ENCODE data around the gene AHI1.
"Not testable (repeated sequence)": the region's sequence is repeated elsewhere in the genome, so short reads cannot be mapped to it uniquely, and the experiment has no call there.

The AHI1 gene

DNA sequence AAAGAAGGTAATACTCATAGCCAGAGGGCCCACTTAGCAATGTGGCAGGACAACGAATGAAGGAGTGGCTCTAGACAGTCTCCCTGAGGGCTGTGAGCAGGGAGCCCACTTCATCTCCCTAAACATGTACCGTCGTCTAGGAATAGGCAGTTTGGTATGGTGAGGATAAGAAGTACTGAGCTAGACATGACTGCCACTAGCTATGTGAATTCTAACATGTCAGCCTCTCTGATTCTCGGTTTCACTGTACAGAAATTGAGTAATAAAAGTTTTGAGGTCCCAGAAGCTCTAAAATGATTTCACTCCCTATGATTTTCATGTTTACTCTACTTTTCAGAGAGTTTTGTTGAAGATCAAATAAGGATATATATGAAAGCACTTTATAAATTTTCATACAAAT is 107.1 kb downstream of the AHI1 start:
- no peak for DNase-seq (ENCODE audit: low spot score)

GRCh38 chr6:135385299-135385698 is 112.2 kb downstream of the AHI1 start:
- DNase-seq (ENCODE audit: low spot score): no peak

- no peak for DNase-seq (ENCODE audit: low spot score)
Observed at GRCh38 chr6:135383766-135384165, 113.8 kb downstream of the AHI1 start.

DNA sequence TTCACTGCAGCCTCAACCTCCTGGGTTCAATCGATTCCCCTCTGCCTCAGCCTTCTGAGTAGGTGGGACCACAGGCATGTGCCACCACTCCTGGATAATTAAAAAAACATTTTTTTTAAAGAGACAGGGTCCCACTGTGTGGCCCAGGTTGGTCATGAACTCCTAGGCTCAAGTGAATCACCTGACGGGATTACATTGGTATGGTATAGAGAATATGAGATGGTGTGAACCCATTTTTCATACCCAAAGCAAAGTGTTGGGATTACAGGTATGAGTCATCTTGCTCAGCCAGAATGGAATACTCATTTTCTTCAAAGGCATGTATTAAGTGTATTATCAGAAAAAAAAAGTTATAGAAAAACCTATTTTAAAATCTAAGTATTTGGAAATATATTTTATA is 114.2 kb downstream of the AHI1 start:
- no peak for DNase-seq (ENCODE audit: low spot score)

DNA sequence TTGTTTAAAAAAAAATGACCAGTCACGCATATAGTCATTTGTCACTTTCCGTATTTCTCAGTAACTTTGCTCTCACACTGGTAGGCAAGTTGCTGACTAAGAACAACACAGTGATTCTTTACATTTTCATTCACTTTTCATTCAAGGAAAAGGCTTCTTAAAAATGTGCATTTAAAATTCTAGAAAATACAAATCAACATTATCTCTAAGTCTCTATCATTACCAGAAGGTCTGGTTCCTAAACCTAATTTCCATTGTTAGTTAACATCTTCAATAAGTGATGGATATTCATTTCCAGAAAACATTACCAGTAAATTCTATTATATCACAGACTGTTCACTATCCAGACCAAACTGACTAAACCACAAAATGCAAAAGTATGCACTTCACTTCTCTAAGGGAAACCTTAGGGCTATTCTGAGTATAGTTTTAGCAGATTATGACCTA is 115.3 kb downstream of the AHI1 start:
- DNase-seq (ENCODE audit: low spot score): no peak

DNA sequence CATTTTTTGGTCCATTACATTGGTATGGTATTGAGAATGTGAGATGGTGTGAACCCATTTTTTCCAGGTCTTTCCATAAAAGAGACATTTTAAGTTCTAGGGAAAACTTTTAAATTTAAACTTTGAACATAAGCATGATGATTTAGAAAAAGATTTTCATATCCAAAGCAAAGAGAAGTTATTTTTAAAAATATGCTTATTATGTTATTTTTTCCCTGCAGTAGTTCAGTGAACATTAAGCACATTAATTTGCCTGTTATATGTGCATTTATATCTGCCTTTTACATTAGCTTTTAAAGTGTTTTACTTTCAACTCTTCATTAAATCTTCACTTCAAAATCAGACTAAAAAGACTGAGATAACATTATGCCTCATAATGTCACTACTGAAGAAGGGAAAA is 116.7 kb downstream of the AHI1 start:
- no peak for DNase-seq (ENCODE audit: low spot score)

DNA sequence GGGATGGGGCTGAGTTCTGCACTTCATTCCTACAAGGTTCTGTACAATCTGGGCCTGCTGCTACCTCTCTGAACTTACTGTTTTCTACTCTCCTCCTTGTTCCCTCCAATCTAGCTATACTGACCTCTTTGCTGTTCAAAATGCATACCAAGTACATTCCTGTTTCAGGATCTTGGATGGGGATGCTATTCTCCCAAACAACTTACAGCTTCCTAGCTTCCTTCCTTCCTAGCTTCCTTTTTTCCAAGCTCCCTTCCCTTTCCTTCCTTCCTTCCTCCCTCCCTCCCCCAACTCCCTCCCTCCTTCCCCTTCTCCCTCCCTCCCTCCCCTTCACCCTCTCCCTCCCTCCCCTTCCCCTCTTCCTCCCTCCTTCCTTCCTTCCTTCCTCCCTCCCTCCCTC is 117.9 kb downstream of the AHI1 start:
- no peak for DNase-seq (ENCODE audit: low spot score)

DNA sequence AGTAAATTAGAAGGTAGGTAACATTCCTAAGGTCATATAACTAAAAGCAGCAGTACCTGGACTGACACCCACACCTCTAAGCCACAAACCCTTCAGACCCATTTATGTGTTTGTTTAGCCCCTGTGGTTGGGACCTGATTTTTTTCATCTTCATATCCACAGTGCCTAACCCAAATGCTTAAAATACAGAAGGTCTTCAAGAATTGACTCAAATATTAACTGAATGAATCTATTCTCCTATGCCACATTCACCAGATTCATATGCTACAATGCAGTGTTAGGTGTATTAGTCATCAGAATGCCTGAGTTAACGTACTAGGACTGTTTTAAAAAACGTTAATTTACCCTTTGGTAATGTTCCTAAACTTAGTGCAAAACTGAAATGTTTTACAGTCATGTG is 124.8 kb downstream of the AHI1 start:
- no peak for DNase-seq (ENCODE audit: low spot score)

- not testable (repeated sequence) for DNase-seq (ENCODE audit: low spot score)
Observed at GRCh38 chr6:135363622-135364021, 133.9 kb downstream of the AHI1 start.

DNA sequence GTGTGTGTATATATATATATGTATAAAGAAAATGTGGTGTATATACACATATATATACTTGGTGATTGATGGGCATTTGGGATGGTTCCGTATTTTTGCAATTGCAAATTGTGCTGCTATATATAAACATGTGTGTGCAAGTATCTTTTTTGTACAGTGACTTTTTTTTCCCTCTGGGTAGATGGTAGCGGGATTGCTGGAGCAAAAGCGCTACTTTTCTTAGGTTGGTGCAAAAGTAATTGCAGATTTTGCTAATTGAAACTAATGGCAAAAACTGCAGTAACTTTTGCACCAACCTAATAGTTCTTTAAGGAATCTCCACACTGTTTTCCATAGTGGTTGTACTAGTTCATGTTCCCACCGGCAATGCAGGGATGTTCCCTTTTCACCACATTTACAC is 135.4 kb downstream of the AHI1 start:
- no peak for DNase-seq (ENCODE audit: low spot score)

GRCh38 chr6:135360222-135360621 is 137.3 kb downstream of the AHI1 start:
- DNase-seq (ENCODE audit: low spot score): no peak

DNA sequence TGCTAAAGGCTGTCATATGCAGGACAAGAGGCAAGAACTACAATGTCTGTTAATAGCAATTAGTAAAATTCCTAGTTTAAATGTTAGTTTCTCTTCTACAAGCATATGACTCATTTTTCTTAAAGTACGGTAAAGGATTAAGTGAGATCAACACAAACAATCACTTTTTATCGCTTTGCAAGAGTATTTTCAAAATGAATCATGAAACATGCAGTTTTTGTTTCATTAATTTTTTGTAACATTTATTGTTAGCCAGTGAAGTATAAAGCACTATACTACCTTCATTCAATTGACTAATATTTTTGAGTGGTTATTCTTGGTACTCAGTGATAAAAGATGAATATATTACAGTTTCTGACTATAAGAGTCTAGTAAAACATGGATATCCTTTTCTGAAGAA is 138.6 kb downstream of the AHI1 start:
- DNase-seq (ENCODE audit: low spot score): no peak

- DNase-seq (ENCODE audit: low spot score): no peak
Observed at GRCh38 chr6:135358251-135358821, 139.2 kb downstream of the AHI1 start.

GRCh38 chr6:135354407-135354806 is 143.1 kb downstream of the AHI1 start:
- no peak for DNase-seq (ENCODE audit: low spot score)

GRCh38 chr6:135353113-135353512 is 144.4 kb downstream of the AHI1 start:
- DNase-seq (ENCODE audit: low spot score): no peak

GRCh38 chr6:135351635-135352034 is 145.9 kb downstream of the AHI1 start:
- DNase-seq (ENCODE audit: low spot score): no peak

DNA sequence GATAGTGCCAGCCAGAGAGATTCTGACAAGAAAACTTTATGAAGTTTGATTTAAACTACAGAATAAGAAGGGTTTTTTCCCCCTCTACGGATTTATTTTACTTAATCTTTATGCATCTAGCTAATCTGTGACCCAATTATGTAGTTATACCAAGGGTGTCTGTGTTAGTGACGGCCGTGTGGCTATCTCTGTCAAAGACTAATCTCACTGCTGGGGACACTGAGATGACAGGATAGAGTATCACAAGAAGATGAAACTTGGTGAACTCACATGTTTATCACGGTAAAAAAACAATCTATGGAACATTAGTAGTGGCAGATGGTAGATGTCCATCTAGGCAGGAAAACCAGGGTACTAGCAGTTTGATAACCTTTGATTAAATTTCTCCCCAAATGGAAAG is 149.7 kb downstream of the AHI1 start:
- DNase-seq (ENCODE audit: low spot score): no peak

DNA sequence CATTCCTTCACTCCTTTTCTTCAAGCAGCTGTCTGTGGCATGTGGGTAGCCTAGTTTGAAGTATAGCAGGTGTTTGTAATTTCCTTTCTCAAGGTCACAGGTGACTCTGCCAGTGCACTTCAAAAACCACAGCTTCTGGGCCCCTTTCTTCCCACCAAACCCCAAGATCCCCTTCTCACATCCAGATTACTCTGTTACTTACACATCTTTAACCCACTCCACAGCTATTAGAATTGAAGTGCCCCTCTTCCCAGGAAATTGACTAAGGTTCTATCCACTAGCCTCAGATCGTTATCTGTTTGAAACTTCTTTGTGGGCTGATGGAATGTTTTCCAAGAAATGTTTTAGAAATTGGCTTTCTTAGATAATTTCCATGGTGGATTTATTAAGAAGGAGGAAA is 150.8 kb downstream of the AHI1 start:
- no peak for DNase-seq (ENCODE audit: low spot score)

DNA sequence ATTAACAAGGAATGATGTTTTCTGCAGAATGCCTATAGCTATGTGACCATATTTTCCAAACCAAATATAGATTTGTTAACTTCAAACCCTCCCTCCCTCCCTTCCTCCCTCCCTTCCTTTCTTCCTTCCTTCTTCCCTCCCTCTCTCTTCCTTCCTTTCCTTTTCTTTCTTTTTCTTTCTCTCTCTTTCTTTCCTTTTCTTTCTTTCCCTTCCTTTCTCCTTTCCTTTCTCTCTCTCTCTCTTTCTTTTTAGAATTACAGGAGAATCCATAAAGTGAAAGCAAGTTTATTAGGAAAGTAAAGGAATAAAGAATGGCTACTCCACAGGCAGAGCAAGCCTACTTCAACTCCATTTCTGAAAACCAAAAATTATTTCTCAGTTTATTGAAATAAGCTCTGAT is 153.0 kb downstream of the AHI1 start:
- DNase-seq (ENCODE audit: low spot score): no peak

DNA sequence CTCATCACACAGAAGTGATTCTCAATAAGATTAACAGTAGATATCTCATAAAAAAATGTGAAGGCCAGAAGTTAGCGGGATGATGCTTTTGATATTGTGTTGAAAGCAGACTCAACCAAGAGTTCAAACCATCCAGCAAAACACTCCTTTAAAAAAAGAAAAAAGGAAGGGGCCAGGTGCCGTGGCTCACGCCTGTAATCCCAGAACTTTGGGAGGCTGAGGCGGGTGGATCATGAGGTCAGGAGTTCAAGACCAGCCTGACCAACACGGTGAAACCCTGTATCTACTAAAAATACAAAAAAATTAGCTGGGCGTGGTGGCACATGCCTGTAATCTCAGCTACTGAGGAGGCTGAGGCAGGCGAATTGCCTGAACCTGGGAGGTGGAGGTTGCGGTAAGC is 157.6 kb downstream of the AHI1 start:
- DNase-seq (ENCODE audit: low spot score): not testable (repeated sequence)

- DNase-seq (ENCODE audit: low spot score): no peak
Observed at GRCh38 chr6:135334169-135334568, 163.4 kb downstream of the AHI1 start.

- no peak for DNase-seq (ENCODE audit: low spot score)
Observed at GRCh38 chr6:135331002-135331401, 166.5 kb downstream of the AHI1 start.

GRCh38 chr6:135329851-135330803 is 167.4 kb downstream of the AHI1 start:
- no peak for DNase-seq (ENCODE audit: low spot score)

DNA sequence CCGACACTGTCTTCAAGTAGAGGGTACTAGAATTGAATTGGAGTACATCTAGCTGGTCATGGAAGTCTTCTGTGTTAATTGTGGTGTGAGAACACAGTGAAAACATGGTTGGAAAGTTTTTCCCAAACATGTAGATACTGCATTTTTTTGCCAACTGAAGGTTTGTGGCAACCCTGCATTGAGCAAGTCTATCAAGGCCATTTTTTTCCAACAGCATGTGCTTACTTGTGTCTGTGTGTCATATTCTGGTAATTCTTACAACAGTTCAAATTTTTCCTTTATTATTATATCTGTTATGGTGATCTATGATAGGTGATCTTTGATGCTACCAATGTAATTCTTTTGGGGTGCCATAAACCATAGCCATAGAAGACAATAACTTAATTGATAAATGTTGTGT is 169.4 kb downstream of the AHI1 start:
- no peak for DNase-seq (ENCODE audit: low spot score)
